PFSK-1 (cell line): Measurements from ENCODE around the gene DNAJC25.

Experiments used
- POLR2AphosphoS5 ChIP-seq: IDR thresholded peaks from 2 replicates; pipeline ENCODE4 v1.6.1; 2012; ENCODE audit warnings: low read depth, mild to moderate bottlenecking, control low read depth, low read length, moderate library complexity
- REST ChIP-seq, 2 experiments: IDR thresholded peaks; 2 replicates each; pipeline versions ENCODE4 v1.6.1 to v1.8.0; 2011 to 2012; ENCODE audit warnings: low read depth in 2 of 2, low read length in 2 of 2, control low read depth in 1 of 2, inconsistent platforms in 1 of 2, mild to moderate bottlenecking in 1 of 2, moderate library complexity in 1 of 2; ENCODE audit not compliant: insufficient read depth in 1 of 2
- SIN3A ChIP-seq: IDR thresholded peaks from 2 replicates; pipeline ENCODE4 v1.6.1; 2012; ENCODE audit warnings: mild to moderate bottlenecking, low read length, moderate library complexity, borderline replicate concordance; ENCODE audit not compliant: insufficient read depth
- TAF1 ChIP-seq: IDR thresholded peaks from 2 replicates; pipeline ENCODE4 v1.6.1; 2012; ENCODE audit warnings: low read length, control low read depth, borderline replicate concordance; ENCODE audit not compliant: insufficient read depth

GRCh38 chr9:111610149-111610548, 21.0 kb upstream of the DNAJC25 start:
- no peak for TF ChIP-seq POLR2AphosphoS5
- no peak for TF ChIP-seq REST (IDR thresholded peaks at IDR 0.05; ENCODE audit: insufficient read depth in 1 of 2, low read depth in 2 of 2, low read length in 2 of 2)
- TF ChIP-seq TAF1: no peak
- no peak for TF ChIP-seq SIN3A
